Mesenchymal stem cell (in vitro differentiated cells and primary cell): ENCODE results near the gene CYP2E1.

ENCODE experiments used
- DNase-seq: peaks from one replicate; pipeline ENCODE4 v3.0.0-alpha.2; 2013
- H2AFZ ChIP-seq: one replicate; pipeline ENCODE4 v1.6.1; 2013; ENCODE audit warnings: low read depth, mild to moderate bottlenecking, control low read depth, inconsistent platforms, low read length, moderate library complexity
- H2AK5ac ChIP-seq: 2 replicates; pipeline ENCODE4 v1.6.1; 2013; ENCODE audit warnings: low read length, moderate library complexity, mild to moderate bottlenecking, inconsistent platforms; ENCODE audit not compliant: severe bottlenecking
- H2BK120ac ChIP-seq: one replicate; pipeline ENCODE4 v1.6.1; 2013; ENCODE audit warnings: low read depth, mild to moderate bottlenecking, inconsistent platforms, low read length, moderate library complexity
- H2BK12ac ChIP-seq, 2 experiments: one replicate each; pipeline ENCODE4 v1.6.1; 2013; ENCODE audit warnings: inconsistent platforms in 2 of 2, low read length in 2 of 2, mild to moderate bottlenecking in 2 of 2, moderate library complexity in 2 of 2, control low read depth in 1 of 2
- H2BK15ac ChIP-seq: one replicate; pipeline ENCODE4 v1.6.1; 2013; ENCODE audit warnings: mild to moderate bottlenecking, low read depth, inconsistent platforms; ENCODE audit not compliant: poor library complexity, severe bottlenecking
- H2BK5ac ChIP-seq: 2 replicates; pipeline ENCODE4 v1.6.1; 2013; ENCODE audit warnings: low read depth, mild to moderate bottlenecking, low read length, control low read depth, inconsistent platforms; ENCODE audit not compliant: poor library complexity, severe bottlenecking
- H3K14ac ChIP-seq, 2 experiments: one replicate each; pipeline ENCODE4 v1.6.1; 2013; ENCODE audit warnings: inconsistent platforms in 2 of 2, low read length in 2 of 2, control low read depth in 1 of 2, mild to moderate bottlenecking in 1 of 2, moderate library complexity in 1 of 2
- H3K18ac ChIP-seq, 2 experiments: one replicate each; pipeline ENCODE4 v1.6.1; 2013; ENCODE audit warnings: inconsistent platforms in 2 of 2, low read length in 2 of 2, control low read depth in 1 of 2, low read depth in 1 of 2, mild to moderate bottlenecking in 1 of 2
- H3K23ac ChIP-seq, 2 experiments: one replicate each; pipeline ENCODE4 v1.6.1; 2013; ENCODE audit warnings: inconsistent platforms in 2 of 2, low read length in 2 of 2, mild to moderate bottlenecking in 2 of 2, moderate library complexity in 2 of 2, control low read depth in 1 of 2
- H3K27ac ChIP-seq: 2 replicates; pipeline ENCODE4 v1.5.1; 2013; ENCODE audit warnings: mild to moderate bottlenecking, moderate library complexity, low read length, control low read depth, inconsistent platforms; ENCODE audit not compliant: poor library complexity, severe bottlenecking
- H3K27me3 ChIP-seq, 2 experiments: 2 replicates each; pipeline versions ENCODE4 v1.6.1 to v1.7.0; 2013; ENCODE audit warnings: low read length in 2 of 2, mild to moderate bottlenecking in 2 of 2, moderate library complexity in 2 of 2, control low read depth in 1 of 2, inconsistent platforms in 1 of 2; ENCODE audit not compliant: control insufficient read depth in 1 of 2, insufficient read depth in 1 of 2
- H3K36me3 ChIP-seq, 2 experiments: 2 replicates each; pipeline versions ENCODE4 v1.6.1 to v1.7.0; 2013; ENCODE audit warnings: low read length in 2 of 2, control low read depth in 1 of 2, inconsistent platforms in 1 of 2, low read depth in 1 of 2, mild to moderate bottlenecking in 1 of 2; ENCODE audit not compliant: insufficient read depth in 2 of 2, control insufficient read depth in 1 of 2
- H3K4ac ChIP-seq, 2 experiments: one replicate each; pipeline ENCODE4 v1.6.1; 2013; ENCODE audit warnings: inconsistent platforms in 2 of 2, low read length in 2 of 2, mild to moderate bottlenecking in 2 of 2, moderate library complexity in 2 of 2, control low read depth in 1 of 2, low read depth in 1 of 2
- H3K4me1 ChIP-seq: 2 replicates; pipeline ENCODE4 v1.6.1; 2013; ENCODE audit warnings: low read depth, low read length, control low read depth; ENCODE audit not compliant: control insufficient read depth, insufficient read depth
- H3K4me2 ChIP-seq: 2 replicates; pipeline ENCODE4 v1.6.1; 2013; ENCODE audit warnings: low read length, mild to moderate bottlenecking, inconsistent platforms; ENCODE audit not compliant: poor library complexity, severe bottlenecking
- H3K4me3 ChIP-seq, 2 experiments: 2 replicates each; pipeline versions ENCODE4 v1.5.1 to v1.7.0; 2013; ENCODE audit warnings: low read length in 2 of 2, mild to moderate bottlenecking in 2 of 2, control low read depth in 1 of 2, low read depth in 1 of 2; ENCODE audit not compliant: insufficient read depth in 1 of 2
- H3K79me1 ChIP-seq: replicated peaks from 2 replicates; pipeline ENCODE4 v1.6.1; 2013; ENCODE audit warnings: mild to moderate bottlenecking, control low read depth, low read length, inconsistent platforms; ENCODE audit not compliant: poor library complexity, severe bottlenecking
- H3K9ac ChIP-seq: 2 replicates; pipeline ENCODE4 v1.7.0; 2013; ENCODE audit warnings: mild to moderate bottlenecking, low read length, moderate library complexity
- H3K9me3 ChIP-seq: 2 replicates; pipeline ENCODE4 v1.7.0; 2013; ENCODE audit warnings: mild to moderate bottlenecking, low read length; ENCODE audit not compliant: control insufficient read depth
- H4K8ac ChIP-seq: one replicate; pipeline ENCODE4 v1.6.1; 2013; ENCODE audit warnings: inconsistent platforms, mild to moderate bottlenecking, low read length, moderate library complexity
- H4K91ac ChIP-seq: one replicate; pipeline ENCODE4 v1.6.1; 2013; ENCODE audit warnings: mild to moderate bottlenecking, low read length, inconsistent platforms
- WGBS: methylation state at CpG from one replicate; pipeline ENCODE4 v1.1.7; 2013; ENCODE audit warnings: mixed read lengths; 5-methylcytosine and 5-hydroxymethylcytosine counted together

The CYP2E1 gene

GRCh38 chr10:133511408-133511807 lies 15.8 kb upstream of the CYP2E1 start:
- Histone ChIP-seq H3K9me3 (peaks cover 7% of the 10 kb centered on the region), H3K36me3 (no peaks in the 10 kb centered on the region), H3K79me1 (no peaks in the 10 kb centered on the region), H3K18ac (no peak overlapping the region), H3K23ac (no peak overlapping the region), H2BK15ac (no peak overlapping the region), H3K4me2 (no peak overlapping the region), H4K8ac (no peak overlapping the region), H3K4ac (no peak overlapping the region), H2BK120ac (no peak overlapping the region), H2BK5ac (no peak overlapping the region), H3K4me1 (no peaks in the 10 kb centered on the region), H3K9ac (no peak overlapping the region), H3K27ac (no peak overlapping the region), H3K4me3 (no peak overlapping the region), H4K91ac (no peak overlapping the region), H2BK12ac (no peak overlapping the region), H3K27me3 (no peaks in the 10 kb centered on the region), H3K14ac (no peak overlapping the region), H2AK5ac (no peak overlapping the region), H2AFZ (no peak overlapping the region)
- DNase-seq = no peak
- WGBS = 57% methylated on average over 1 of the region's 4 CpGs

GRCh38 chr10:133511907-133512528 lies 15.1 kb upstream of the CYP2E1 start:
- 73% methylated on average over 1 of the region's 4 CpGs for WGBS
- Histone ChIP-seq H3K9me3 (peaks cover 7% of the 10 kb centered on the region), H3K4ac (no peak overlapping the region), H2AK5ac (no peak overlapping the region), H3K27ac (no peak overlapping the region), H4K8ac (no peak overlapping the region), H2AFZ (no peak overlapping the region), H3K4me3 (no peak overlapping the region), H2BK15ac (no peak overlapping the region), H2BK5ac (no peak overlapping the region), H3K18ac (no peak overlapping the region), H3K4me2 (no peak overlapping the region), H3K4me1 (no peaks in the 10 kb centered on the region), H3K23ac (no peak overlapping the region), H2BK120ac (no peak overlapping the region), H3K79me1 (no peaks in the 10 kb centered on the region), H3K27me3 (no peaks in the 10 kb centered on the region), H4K91ac (no peak overlapping the region), H3K14ac (no peak overlapping the region), H3K9ac (no peak overlapping the region), H3K36me3 (no peaks in the 10 kb centered on the region), H2BK12ac (no peak overlapping the region)
- no peak for DNase-seq

DNA sequence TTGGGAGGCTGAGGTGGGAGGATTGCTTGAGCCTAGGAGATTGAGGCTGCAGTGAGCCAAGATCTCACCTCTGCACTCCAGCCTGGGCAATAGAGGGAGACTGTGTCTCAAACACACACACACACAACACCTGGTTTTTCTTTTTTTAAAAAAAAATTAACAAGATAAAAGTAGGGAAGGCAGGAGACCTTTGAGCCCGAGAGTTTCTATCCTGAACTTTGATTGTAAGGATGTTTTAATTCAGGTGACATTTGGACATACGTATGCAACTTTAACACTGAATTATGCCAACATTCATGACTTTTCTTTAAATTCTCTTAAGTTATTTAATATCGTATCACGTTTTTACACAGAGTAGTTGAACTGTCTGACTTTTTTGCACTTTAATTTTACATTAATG lies 11.7 kb upstream of the CYP2E1 start:
- Histone ChIP-seq H3K4me1 (no peaks in the 10 kb centered on the region), H3K23ac (no peak overlapping the region), H4K8ac (no peak overlapping the region), H3K9me3 (no peaks in the 10 kb centered on the region), H2BK5ac (no peak overlapping the region), H3K9ac (no peak overlapping the region), H2BK15ac (no peak overlapping the region), H3K27ac (no peak overlapping the region), H2BK120ac (no peak overlapping the region), H3K14ac (no peak overlapping the region), H2BK12ac (no peak overlapping the region), H2AFZ (no peak overlapping the region), H3K4me2 (no peak overlapping the region), H3K36me3 (no peaks in the 10 kb centered on the region), H3K4me3 (no peak overlapping the region), H3K4ac (no peak overlapping the region), H4K91ac (no peak overlapping the region), H3K79me1 (no peaks in the 10 kb centered on the region), H3K27me3 (no peaks in the 10 kb centered on the region), H2AK5ac (no peak overlapping the region), H3K18ac (no peak overlapping the region)
- WGBS = no CpG with 5 or more reads among the region's 4 CpGs
- no peak for DNase-seq

GRCh38 chr10:133516057-133516456 lies 11.1 kb upstream of the CYP2E1 start:
- Histone ChIP-seq H2AFZ (no peak overlapping the region), H2BK5ac (no peak overlapping the region), H3K23ac (no peak overlapping the region), H2BK120ac (no peak overlapping the region), H3K4me3 (no peak overlapping the region), H3K9ac (no peak overlapping the region), H3K27me3 (no peaks in the 10 kb centered on the region), H3K4me2 (no peak overlapping the region), H3K4ac (no peak overlapping the region), H3K4me1 (no peaks in the 10 kb centered on the region), H4K8ac (no peak overlapping the region), H3K27ac (no peak overlapping the region), H3K14ac (no peak overlapping the region), H3K36me3 (no peaks in the 10 kb centered on the region), H2AK5ac (no peak overlapping the region), H2BK15ac (no peak overlapping the region), H3K18ac (no peak overlapping the region), H2BK12ac (no peak overlapping the region), H3K9me3 (no peaks in the 10 kb centered on the region), H4K91ac (no peak overlapping the region), H3K79me1 (no peaks in the 10 kb centered on the region)
- whole genome bisulfite sequencing = 35% methylated on average over 4 of the region's 4 CpGs
- no peak for DNase-seq
